GM12878 (cell line): Measurements from ENCODE around the gene MTX1. TPM values are rescaled to one million over a fixed set of nuclear protein-coding genes. Genes with fewer than 3 reads are reported as not detected.

Experiments used
- ATAC-seq: fragments of 200-7000 bp; cut with Tn5 transposase; 3 replicates; pipeline ENCODE4 v1.9.1; 2020; ENCODE audit warnings: mild to moderate bottlenecking, moderate library complexity
- BruUV-seq: library from RNA; stranded (reverse); fragments of 400-500 nt; replicated peaks from 2 replicates; lab custom pipeline; 2021; lab: Mats Ljungman, UMichigan
- CTCF ChIA-PET: fragments of 300-600 bp; sonication (Branson Sonifier 250); formaldehyde crosslinking; extraction: SDS; loops from one replicate; lab custom pipeline; 2021; ENCODE audit warnings: inconsistent platforms; lab: Yijun Ruan, JAX
- POLR2A ChIA-PET: fragments of 350-600 bp; formaldehyde crosslinking; extraction: SDS; loops from one replicate; lab custom pipeline; 2021; ENCODE audit warnings: inconsistent platforms; lab: Charles Lee
- RAD21 ChIA-PET: fragments of 300-600 bp; sonication (Branson Sonifier 250); formaldehyde crosslinking; loops from one replicate; lab custom pipeline; 2023; ENCODE audit warnings: antibody characterized with exemption; ENCODE audit not compliant: unreplicated experiment; lab: Charles Lee
- SMC1A ChIA-PET: fragments of 300-600 bp; sonication (Branson Sonifier 250); formaldehyde crosslinking; loops from one replicate; lab custom pipeline; 2023; ENCODE audit not compliant: unreplicated experiment, uncharacterized antibody; lab: Charles Lee
- DNase-seq: peaks from one replicate; pipeline ENCODE4 v3.0.0-alpha.2; 2011; ENCODE audit warnings: low read depth, low spot score
- FAIRE-seq: peaks from 3 replicates; lab custom pipeline; 2011; peaks lifted over from hg19 to GRCh38; lab: Jason Lieb, UNC
- H2AFZ ChIP-seq: 2 replicates; pipeline ENCODE4 v1.6.0; 2011; ENCODE audit warnings: low read depth, low read length, control low read depth; ENCODE audit not compliant: control insufficient read depth
- H3K27ac ChIP-seq: 2 replicates; pipeline ENCODE4 v1.5.1; 2011; ENCODE audit warnings: control low read depth; ENCODE audit not compliant: control insufficient read depth, insufficient read depth
- H3K27me3 ChIP-seq, 2 experiments: replicated peaks in 1 of 2; 2 replicates each; pipeline versions ENCODE4 v1.6.0 to v1.6.1; 2011; ENCODE audit warnings: low read length in 1 of 2; ENCODE audit not compliant: control insufficient read depth in 2 of 2, insufficient read depth in 2 of 2
- H3K36me3 ChIP-seq, 2 experiments: 2 replicates each; pipeline ENCODE4 v1.5.1; 2011; ENCODE audit warnings: low read length in 1 of 2; ENCODE audit not compliant: control insufficient read depth in 2 of 2, insufficient read depth in 2 of 2
- H3K4me1 ChIP-seq: 2 replicates; pipeline ENCODE4 v1.6.1; 2011; ENCODE audit warnings: mild to moderate bottlenecking, low read length, moderate library complexity, mixed read lengths; ENCODE audit not compliant: control insufficient read depth, insufficient read depth
- H3K4me2 ChIP-seq: 2 replicates; pipeline ENCODE4 v1.6.0; 2011; ENCODE audit warnings: control low read depth; ENCODE audit not compliant: control insufficient read depth, insufficient read depth
- H3K4me3 ChIP-seq: fragments of 200-600 bp; sonication (generic); 2 replicates; pipeline ENCODE4 v1.5.1; 2016
- H3K79me2 ChIP-seq: 2 replicates; pipeline ENCODE4 v1.6.0; 2011; ENCODE audit warnings: low read length; ENCODE audit not compliant: control insufficient read depth, insufficient read depth
- H3K9ac ChIP-seq: 2 replicates; pipeline ENCODE4 v1.8.0; 2011; ENCODE audit warnings: low read length, control low read depth, mixed read lengths; ENCODE audit not compliant: control insufficient read depth, insufficient read depth
- H3K9me3 ChIP-seq: replicated peaks from 3 replicates; pipeline ENCODE4 v1.5.1; 2011; ENCODE audit warnings: mild to moderate bottlenecking, low read length; ENCODE audit not compliant: control insufficient read depth, insufficient read depth
- H4K20me1 ChIP-seq: 2 replicates; pipeline ENCODE4 v1.6.0; 2011; ENCODE audit not compliant: control insufficient read depth, insufficient read depth
- MTA2 ChIP-seq: fragments of 450-650 bp; IDR thresholded peaks from 2 replicates; pipeline ENCODE4 v1.6.1; 2016; ENCODE audit warnings: low read depth, mild to moderate bottlenecking, moderate library complexity
- MXI1 ChIP-seq: fragments of 150-350 bp; IDR thresholded peaks from 2 replicates; pipeline ENCODE4 v1.6.1; 2011; ENCODE audit warnings: low read depth, mild to moderate bottlenecking, inconsistent platforms, low read length, improper control_type of control experiment
- RAD51 ChIP-seq: fragments of 450-650 bp; IDR thresholded peaks from 2 replicates; pipeline ENCODE4 v1.6.1; 2016; ENCODE audit warnings: moderate library complexity, mild to moderate bottlenecking, inconsistent platforms
- WGBS: methylation state at CpG from one replicate; pipeline ENCODE4 v1.1.6; 2016; ENCODE audit warnings: low lambda C conversion rate; ENCODE audit not compliant: insufficient replicate concordance, insufficient coverage; ENCODE audit errors: missing lambda C conversion rate; 5-methylcytosine and 5-hydroxymethylcytosine counted together
- in situ Hi-C: fragments of 300-500 bp; cut with MboI; formaldehyde crosslinking; loops from 9 replicates; pipeline ENCODE4 v1.14.3; 2018; ENCODE audit warnings: mixed read lengths
- intact Hi-C: fragments of 100-400 bp; cut with micrococcal nuclease; formaldehyde crosslinking; loops from one replicate; pipeline ENCODE4 v1.14.2; 2022; ENCODE audit not compliant: unreplicated experiment
- polyA plus RNA-seq, 11 experiments: library from polyadenylated mRNA; depleted of rRNA in 4 of 11; unstranded in 6 of 11; stranded (reverse) in 5 of 11; fragments of >200 nt; fragmentation: Nextera tagmentation in 4 of 11; fragmentation: Illumina TruSeq in 1 of 11; extraction: Ambion mirVana in 4 of 11; extraction: Trizol in 1 of 11; gene quantifications; 1 replicate in 1 of 11; 2 replicates in 10 of 11; pipeline versions ENCODE4 v1.2.1 to v1.2.3, GENCODE V29; 2011 to 2016; ENCODE audit warnings: inconsistent platforms in 2 of 11, missing spikeins in 2 of 11, low read depth in 1 of 11
- total RNA-seq, 4 experiments: library from RNA; depleted of rRNA in 3 of 4; stranded (reverse); fragments of >200 nt in 3 of 4; fragmentation: Illumina TruSeq in 1 of 4; extraction: Trizol in 1 of 4; gene quantifications; 2 replicates each; pipeline versions ENCODE4 v1.2.1 to v1.2.3, GENCODE V29; 2013 to 2021
- TF ChIP-seq, protein P1 (sequence below): fragments of 450-650 bp; IDR thresholded peaks from 2 replicates; pipeline ENCODE4 v1.6.1; 2018; ENCODE audit warnings: borderline replicate concordance, mild to moderate bottlenecking; ENCODE audit not compliant: partially characterized antibody

Gene MTX1
- total and polyA plus RNA-seq, 10 of the 15 experiments (the other 5 are each of a cell fraction or from before 2014, with no cell fraction given), result 15.8 to 92.0 (median 49.1) TPM

DNA sequence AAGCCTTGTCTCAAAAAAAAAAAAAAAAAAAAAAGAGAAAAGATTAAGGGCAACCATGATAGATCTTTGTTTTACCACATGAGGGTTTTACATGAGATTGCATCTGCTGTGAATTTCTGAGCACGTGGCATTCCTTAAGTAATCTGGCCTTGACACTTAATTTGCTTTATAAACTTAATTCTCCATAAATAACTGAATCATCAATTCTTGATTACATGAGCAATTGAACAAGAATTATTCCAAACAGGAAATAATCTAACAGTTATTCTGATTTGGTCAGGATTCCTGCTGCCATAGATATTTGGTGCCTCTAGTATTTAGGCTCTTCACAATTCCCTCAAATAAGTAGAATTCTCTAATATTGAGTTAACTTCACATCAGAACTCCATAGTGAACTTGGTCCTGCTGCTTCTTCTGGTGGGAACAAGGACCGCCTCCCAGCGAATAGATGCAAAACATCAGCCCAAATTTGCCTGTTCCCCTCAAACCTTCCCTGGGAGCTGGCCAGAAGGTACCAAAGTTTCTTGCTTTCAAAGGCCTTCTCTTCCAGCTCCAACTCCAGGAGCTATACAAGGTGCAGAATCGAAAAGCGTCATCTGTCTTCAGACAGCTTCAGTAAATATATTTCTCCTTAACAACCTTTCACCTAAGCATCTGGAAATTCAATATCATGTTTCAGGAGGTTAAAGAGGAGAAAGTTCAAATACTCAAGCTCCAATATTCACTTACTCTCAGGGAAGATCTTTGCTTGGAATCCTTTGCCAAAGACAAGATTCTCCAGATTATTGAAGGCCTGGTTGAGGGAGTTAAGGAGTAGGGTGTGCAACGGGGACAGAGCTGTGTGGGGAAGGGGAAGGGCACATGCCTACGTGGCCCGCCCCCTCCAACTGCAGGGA, 36.4 kb upstream of the MTX1 start:
- H3K27ac ChIP-seq, result peak overlapping the region; percentile 93

More for the DNA sequence above, 36.4 kb upstream of the MTX1 start:
- Histone ChIP-seq H3K9ac (peak overlapping the region; percentile 97), H4K20me1 (no peaks in the 10 kb centered on the region), H2AFZ (peak overlapping the region; percentile 96), H3K4me3 (peak overlapping the region; percentile 73), H3K27me3 (no peaks in the 10 kb centered on the region), H3K9me3 (no peaks in the 10 kb centered on the region; the same call in 2 of the 3 replicates), H3K79me2 (peaks cover 12% of the 10 kb centered on the region), H3K4me1 (peaks cover 24% of the 10 kb centered on the region), H3K4me2 (peak overlapping the region; percentile 93), H3K36me3 (peaks cover 0 to 3% of the 10 kb centered on the region in 2 experiments; a peak in 1 of 4 replicates)
- in situ Hi-C loops (no loop called here), intact Hi-C loops (loop anchor here (5.0 kb wide), 1 partner anchor 35 kb away; the partner anchor contains the start of gene SLC50A1)
- POLR2A ChIA-PET, result interaction anchor here (0.8 to 7.4 kb wide), 10 partner anchors 13 to 86 kb away, joined by 3 to 77 read pairs (median 8); partner anchors contain the start of gene SLC50A1
- SMC1A ChIA-PET, result interaction anchor here (0.6 to 5.5 kb wide), 19 partner anchors 13 to 110 kb away, joined by 3 to 46 read pairs (median 5); a partner anchor contains a TSS
- RAD21 ChIA-PET, result interaction anchor here (0.8 to 2.3 kb wide), 18 partner anchors 21 to 693 kb away, joined by 3 to 21 read pairs (median 4); partner anchors contain the start of gene SLC50A1
- TF ChIP-seq RAD51 (no peak), MXI1 (0 out of 2 replicates have a peak, but pooled peaks have one; percentile 10), MTA2 (no peak)
- TF ChIP-seq, protein P1, sequence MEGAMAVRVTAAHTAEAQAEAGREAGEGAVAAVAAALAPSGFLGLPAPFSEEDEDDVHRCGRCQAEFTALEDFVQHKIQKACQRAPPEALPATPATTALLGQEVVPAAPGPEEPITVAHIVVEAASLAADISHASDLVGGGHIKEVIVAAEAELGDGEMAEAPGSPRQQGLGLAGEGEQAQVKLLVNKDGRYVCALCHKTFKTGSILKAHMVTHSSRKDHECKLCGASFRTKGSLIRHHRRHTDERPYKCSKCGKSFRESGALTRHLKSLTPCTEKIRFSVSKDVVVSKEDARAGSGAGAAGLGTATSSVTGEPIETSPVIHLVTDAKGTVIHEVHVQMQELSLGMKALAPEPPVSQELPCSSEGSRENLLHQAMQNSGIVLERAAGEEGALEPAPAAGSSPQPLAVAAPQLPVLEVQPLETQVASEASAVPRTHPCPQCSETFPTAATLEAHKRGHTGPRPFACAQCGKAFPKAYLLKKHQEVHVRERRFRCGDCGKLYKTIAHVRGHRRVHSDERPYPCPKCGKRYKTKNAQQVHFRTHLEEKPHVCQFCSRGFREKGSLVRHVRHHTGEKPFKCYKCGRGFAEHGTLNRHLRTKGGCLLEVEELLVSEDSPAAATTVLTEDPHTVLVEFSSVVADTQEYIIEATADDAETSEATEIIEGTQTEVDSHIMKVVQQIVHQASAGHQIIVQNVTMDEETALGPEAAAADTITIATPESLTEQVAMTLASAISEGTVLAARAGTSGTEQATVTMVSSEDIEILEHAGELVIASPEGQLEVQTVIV, result no peak
- CTCF ChIA-PET, result interaction anchor here (0.8 to 12.1 kb wide), 39 partner anchors 9 to 625 kb away, joined by 3 to 284 read pairs (median 5); partner anchors contain the start of genes ADAM15, FDPS, MTX1 and RUSC1
- FAIRE-seq, result no peak
- DNase-seq, result no peak
- no TSS peak for BruUV-seq
- WGBS, result 39% methylated on average over 8 of the region's 8 CpGs
- ATAC-seq, result peak; percentile 52
